Activated CD8-positive, alpha-beta memory T cell treated with anti-CD3 and anti-CD28 coated beads, Interleukin-2, amount 50 U/mL, for 4 hours (primary cell): ENCODE data around the gene TCAF1.
"Not testable (repeated sequence)": the region's sequence is repeated elsewhere in the genome, so short reads cannot be mapped to it uniquely, and the experiment has no call there.

Experiments used
- DNase-seq: peaks from one replicate; pipeline ENCODE4 v3.0.0-alpha.2; 2020

Gene TCAF1

DNA sequence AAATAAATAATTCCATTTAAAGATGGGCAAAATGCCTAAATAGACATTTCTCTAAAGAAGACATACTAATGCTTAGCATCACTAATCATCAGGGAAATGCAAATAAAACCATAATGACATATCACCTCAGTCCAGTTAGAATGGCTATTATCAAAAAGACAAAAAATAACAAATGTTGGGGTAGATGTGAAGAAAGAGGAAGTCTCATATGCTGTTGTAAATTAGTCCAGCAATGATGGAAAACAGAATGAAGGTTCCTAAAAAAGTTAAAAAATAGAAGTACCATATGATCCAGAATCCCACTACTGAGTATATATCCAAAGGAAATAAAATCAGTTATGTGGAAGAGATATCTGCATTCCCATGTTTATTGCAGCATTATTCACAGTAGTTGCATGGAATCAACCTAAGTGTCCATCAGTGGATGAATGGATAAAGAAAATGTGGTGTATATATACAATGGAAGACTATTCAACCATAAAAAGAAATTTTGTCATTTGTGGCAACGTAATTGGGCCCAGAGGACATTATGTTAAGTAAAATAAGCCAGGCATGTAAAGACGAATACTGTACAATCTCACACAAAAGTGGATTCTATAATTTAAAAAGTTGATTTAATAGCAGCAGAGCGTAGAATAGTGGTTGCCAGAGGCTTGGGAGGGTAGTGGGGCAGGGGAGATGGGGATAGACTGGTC is 52.0 kb downstream of the TCAF1 start:
- no peak for DNase-seq

DNA sequence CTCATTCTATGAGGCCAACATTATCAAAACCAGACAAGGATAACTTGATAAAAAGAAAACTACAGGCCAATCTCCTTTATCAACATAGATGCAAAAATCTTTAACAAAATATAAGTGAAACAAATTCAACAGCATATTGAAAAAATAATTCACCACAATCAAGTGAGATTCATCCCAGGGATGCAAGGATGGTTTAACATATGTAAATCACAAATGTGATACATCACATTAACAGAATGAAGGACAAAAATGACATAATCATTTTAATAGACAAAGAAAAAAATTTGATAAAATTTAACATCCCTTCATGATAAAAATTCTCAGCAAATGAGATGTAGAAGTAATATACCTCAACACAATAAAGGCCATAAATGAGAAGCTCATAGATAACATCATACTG is 53.8 kb downstream of the TCAF1 start:
- no peak for DNase-seq

DNA sequence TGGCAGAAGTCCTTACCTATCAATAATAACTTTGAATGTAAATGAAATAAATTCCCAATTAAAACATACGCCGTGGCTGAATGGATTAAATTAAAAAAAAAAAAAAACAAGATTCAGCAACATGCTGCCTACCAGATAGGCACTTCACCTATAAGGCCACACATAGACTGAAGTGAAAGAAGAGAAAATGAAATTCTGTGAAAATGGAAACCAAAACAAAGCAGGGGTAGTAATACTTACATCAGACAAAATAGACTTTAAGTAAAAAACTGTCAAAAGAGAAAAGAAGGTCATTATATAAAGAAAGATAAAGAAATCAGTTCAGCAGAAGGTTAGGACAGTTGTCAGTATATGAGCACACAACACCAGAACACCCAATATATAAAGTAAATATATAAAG is 55.3 kb downstream of the TCAF1 start:
- no peak for DNase-seq

DNA sequence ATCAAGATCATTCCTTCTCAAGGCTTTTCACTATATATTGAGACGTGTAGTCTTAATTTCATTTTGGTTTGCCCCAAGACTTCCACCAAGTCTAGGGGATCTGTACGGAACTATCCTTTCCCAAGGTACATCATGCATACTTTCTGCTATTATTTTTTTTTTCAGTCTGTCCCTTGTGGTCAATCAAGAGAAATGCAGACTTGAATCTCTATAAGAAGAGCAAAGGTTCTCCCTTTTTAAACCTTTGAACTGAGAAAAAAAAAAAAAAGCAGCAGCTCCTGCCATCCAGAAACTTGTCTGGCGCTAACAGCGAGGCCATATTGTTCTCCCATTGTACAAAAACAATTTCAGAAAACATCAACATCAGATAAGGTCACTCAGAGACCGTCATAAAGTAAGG is 60.3 kb downstream of the TCAF1 start:
- DNase-seq = not testable (repeated sequence)

DNA sequence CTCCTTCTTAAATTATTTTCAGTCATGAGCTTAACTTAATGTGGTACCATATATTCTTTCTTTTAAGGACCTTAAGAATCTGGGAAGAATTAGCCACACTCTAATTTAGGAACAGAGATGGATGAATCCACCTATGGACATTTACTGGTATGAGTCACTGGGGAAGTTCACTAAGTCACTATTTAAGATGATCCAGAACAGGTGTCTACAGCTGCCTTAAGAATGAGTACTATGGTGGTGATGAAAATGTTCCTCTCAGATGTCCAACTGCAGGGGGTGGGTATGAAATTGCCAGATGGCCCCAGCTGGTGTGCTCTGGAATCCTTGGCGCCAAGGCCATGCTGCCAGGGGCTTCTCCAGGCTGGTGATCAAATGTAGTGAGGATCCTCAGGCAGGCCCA is 61.9 kb downstream of the TCAF1 start:
- DNase-seq = not testable (repeated sequence)

DNA sequence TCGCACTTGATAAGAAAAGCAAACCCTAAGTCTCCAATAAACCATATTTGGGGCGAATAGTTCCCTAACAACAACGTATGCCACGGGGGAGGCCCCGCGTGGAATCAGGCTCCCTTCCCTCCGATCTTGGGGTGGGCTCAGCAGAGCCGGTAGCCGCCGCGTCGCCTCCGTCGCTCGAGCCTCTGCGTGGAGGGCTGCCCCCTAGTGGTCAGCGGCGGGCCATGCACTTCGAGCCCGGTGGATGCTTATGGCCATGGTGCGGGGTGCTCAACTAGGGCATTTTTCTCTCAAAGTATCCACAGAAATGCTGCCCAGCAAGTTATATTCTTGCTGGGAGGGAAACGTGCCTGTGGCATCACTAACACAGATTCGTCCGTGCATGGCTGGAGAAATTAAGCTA is 64.8 kb downstream of the TCAF1 start:
- DNase-seq = peak; percentile 98

DNA sequence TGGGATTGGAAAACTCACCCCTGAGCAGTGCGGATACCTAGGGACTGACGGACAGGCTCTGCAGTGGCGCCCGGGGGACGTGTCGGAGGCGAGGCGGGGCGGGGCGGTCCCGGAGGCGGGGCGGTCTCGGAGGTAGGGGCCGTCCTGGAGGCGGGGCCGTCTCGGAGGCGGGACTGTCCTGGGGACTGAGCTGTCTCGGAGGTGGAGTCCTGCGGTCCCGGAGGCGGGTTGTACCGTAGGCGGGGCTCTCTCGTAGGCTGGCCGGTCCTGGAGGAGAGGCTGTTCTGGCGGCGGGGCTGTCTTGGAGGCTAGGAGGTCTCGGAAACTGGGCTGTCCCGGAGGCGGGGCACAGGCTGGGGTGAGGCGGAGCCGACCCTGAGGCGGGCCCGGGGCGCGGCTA is 65.4 kb downstream of the TCAF1 start:
- peak; percentile 95 for DNase-seq

DNA sequence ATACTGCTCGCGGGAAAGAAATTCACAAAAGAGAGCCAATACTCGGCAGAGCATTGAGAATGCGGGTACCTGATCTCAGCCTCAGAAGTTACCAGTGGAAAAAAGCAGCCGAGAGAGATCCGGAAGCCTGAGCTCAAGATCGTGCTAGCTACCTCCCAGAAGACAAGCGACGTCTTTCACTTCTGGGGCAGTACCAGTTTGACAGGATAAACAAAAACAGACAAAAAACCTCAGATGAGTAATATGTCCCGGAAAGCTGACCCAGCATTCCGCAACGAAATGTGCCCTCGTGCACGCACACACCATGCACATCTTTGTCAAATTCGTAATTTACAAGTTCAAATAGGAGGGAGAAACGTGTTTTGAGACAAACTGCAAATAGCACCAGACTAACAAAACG is 65.9 kb downstream of the TCAF1 start:
- DNase-seq = not testable (repeated sequence)

DNA sequence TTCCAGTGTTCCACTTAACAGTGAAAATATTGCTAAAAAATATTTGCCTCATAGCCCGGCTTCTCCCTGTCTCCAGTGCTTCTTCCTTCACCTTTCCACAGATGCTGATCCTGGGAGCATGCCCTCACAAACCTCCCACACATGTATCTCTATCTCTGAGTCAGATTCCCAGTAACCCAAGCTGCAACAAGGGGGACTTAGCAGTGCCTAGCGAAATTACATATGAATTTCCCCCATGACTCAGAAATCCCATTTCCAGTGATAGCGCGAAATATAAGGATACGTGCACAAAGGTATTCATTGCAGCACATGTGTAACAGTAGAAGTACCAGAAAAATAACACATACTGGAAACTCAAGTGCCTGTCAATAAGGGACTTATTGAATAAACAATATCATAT is 75.4 kb downstream of the TCAF1 start:
- not testable (repeated sequence) for DNase-seq

DNA sequence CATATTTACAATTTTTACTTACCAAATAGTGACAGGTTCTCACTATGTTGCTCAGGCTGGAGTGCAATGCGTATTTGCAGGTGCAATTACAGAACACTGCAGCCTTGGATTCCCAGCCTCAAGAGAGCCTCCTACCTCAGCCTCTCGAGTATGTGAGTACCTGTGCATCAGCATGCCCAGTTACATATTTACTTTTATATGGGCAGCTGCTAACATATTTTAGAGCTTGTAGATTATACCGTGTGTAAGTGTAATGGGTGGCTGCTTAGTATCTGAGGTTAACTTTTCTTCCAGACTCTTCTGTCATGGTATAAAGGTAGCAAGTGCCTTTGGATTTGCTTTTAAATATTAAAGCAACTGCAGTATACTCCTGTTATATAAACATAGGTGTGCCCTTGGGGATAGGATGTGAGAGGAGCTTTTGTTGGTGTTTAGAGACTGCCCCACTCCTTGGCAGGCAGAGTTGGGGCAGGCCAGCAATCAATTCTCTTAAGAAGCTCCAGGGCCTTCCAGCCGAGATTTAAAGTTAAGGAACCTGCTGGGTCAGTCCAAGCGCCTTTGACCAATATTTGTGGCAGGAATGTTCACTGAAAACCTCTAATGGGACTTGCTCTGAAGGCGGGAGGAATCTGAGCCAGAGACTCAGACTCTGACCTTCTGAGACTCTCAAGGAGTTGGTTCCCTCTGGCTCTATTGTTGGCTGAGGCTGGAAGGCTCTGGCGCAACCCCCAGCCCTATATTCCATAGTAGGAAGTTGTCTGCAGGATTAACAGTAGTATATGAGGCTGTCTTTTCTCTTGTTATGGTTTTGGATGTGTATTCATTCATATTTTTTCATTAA is 77.5 kb downstream of the TCAF1 start:
- not testable (repeated sequence) for DNase-seq

DNA sequence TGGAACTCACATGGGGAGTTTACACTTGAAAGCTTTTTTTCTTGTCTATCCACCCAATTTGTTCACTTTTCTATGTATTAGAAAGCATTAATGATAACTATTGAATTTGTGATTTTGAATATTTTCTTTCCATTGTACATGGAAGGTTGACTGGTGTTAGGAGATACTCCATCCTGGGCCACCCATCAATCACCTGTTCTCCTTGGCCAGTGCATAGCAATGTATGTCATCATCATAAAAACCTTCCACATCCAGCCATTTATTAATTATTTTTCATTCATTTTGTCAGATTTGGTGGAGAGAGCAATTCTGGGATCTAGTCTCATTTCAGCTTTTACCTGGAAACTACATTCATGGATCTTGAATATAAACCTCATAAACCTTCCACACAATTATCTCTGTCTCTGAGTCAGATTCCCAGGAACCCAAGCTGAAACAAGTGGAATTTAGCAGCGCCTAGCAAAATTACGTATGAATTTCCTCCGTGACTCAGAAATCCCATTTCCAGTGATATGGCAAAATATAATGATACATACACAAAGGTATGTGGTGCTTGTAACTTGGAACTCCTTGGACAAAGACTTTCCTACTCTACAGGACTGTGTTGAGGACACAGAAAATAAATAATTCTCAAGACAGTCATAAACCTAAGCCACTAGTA is 78.2 kb downstream of the TCAF1 start:
- not testable (repeated sequence) for DNase-seq

DNA sequence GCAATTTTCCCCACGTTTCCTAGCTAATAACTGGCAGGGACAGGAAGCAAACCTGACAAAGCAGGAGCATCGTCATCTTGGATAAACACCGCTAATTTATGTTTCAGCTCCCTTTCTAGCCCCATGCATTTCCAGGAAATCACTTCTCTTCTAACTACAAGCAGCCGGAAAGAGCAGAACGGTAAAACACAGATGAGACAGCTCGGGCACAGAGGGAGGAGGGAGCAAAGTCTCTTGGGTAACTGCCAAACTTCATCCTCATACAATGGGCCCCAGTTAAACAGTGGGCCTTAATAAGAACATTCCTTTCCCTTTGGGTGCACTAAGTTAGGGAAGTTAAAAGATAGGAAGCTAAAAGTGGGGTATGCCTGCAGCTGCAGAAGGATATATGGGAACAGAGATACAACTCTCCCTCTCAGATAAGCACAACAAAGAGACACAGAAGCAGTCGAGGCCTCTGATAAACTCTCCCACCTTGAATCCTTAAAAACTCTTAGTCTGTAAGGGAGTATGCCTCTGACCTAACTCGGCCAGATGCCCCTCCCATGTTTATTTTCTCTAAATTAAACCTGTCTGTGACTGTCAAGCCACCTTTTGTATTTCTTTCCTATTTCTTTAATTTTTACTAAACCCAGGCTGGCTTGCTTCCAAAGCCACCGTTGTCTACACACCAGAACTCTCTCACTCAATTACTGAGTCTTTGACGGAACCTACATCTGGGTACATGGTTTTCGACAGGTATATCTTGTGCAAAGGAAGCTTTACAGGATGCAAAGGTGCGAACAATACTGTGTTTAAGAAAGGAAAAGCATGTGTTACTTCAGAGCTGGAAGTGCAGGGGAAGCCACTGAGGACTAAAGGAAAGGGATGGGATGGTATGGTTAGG is 80.3 kb downstream of the TCAF1 start:
- not testable (repeated sequence) for DNase-seq

DNA sequence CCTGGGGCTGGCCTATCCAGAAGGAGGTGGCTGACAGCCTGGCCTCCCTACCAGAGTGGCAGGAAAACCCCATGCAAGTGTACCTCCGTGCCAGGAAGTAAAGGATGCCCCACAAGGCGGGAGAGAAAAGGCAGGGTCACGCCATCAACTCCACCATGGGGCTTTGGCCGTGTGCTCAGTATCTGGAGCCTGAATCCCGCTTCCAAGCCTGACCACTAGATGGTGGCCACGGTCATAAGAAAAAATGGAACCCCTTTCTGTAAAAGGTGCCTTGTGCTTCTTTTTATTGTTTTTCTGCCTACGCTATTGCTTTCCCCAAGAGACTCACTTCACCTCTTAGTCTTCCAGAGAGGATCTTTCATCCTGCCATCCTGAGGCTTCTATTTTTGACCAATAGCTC is 84.1 kb downstream of the TCAF1 start:
- not testable (repeated sequence) for DNase-seq

DNA sequence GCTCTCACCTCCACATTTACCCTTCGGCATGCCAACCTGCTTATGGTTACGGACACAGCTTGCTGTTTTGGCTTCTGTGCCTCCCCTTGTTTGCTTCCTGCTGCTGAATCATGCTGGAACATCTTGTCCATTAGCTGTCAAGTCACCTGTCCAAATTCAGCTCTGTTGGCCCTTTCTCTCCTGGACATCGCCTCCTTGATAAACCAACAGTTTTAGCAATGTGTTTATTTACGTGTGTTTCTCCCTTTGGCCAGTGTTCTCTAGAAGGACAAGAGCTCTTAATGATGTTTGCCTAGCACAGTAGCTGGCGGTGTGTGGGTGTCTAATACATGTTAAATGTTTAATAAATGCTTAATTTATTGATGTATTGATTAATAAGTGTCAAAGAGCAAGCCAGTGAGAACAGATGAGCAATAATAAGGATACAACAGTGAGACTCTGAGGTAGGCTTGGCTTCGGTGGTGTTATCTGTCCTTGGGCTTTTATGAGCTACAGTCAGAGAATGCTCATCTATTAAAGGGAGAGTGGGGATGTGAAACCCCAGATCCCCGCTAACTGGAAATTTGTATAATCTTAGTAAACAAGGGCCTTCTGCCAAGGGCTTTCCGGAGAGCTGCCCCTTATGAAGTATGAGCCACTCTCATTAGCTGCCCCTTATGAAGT is 85.4 kb downstream of the TCAF1 start:
- DNase-seq = not testable (repeated sequence)

DNA sequence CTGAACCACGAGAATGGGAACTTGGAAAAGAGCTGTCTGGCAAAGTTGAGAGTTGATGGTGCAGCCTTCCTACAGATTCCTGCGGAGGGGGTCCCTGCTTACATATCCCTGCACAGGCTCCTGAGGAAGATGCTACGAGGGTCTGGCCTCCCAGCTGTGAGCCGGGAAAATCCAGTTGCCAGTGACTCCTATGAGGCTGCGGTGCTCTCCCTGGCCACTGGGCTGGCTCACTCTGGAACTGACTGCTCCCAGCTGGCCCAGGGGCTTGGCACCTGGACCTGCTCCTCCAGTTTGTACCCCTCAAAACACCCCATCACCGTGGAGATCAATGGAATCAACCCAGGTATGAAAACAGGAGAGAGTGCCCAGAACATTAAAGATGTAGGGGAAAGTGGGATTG is 91.3 kb downstream of the TCAF1 start:
- DNase-seq = not testable (repeated sequence)

DNA sequence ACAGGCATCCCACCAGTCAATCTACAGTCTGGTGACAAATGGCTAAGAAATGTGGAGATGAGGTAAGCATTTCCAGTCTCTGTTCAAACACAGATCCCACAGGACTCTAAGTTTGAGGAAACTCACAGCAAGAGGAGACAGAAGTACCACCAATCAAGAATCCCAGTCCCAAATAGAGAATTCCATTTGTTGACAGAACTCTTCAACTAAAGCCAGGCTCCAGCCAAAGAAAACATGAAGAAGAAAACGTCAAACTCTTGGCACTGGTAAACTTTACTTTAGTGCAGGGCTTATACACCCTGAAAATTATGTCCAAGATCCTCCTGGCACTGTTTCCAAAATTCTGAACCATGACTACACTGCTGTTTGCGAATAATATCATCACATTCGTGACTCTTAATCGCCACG is 95.3 kb downstream of the TCAF1 start:
- not testable (repeated sequence) for DNase-seq
